AG09319 (cell line): ENCODE data around the gene UPP2.

Source experiments
- DNase-seq: peaks from one replicate; pipeline ENCODE4 v3.0.0-alpha.2; 2010; ENCODE audit warnings: low read depth; ENCODE audit errors: extremely low read depth
- CTCF ChIP-seq: IDR thresholded peaks from 2 replicates; pipeline ENCODE4 v1.5.1; 2011; ENCODE audit warnings: low read depth, mild to moderate bottlenecking, inconsistent platforms, low read length, moderate library complexity

The UPP2 gene

DNA sequence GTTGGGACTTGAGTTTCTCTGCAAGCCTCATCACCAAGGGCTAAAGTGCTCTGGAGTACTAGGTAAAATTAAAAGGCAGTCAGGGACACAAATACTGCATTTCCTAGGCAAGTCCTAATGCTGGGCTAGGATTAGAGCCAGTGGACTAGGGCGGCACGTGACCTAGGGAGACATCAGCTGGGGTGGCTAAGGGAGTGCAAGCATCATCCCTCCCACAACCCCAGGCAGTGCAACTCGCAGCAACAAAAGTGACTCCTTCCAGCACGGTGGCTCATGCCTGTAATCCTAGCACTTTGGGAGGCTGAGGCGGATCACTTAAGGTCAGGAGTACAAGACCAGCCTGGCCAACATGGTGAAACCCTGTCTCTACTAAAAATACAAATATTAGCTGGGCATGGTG is 30.7 kb upstream of the UPP2 start:
- DNase-seq = no peak
- TF ChIP-seq CTCF = no peak

DNA sequence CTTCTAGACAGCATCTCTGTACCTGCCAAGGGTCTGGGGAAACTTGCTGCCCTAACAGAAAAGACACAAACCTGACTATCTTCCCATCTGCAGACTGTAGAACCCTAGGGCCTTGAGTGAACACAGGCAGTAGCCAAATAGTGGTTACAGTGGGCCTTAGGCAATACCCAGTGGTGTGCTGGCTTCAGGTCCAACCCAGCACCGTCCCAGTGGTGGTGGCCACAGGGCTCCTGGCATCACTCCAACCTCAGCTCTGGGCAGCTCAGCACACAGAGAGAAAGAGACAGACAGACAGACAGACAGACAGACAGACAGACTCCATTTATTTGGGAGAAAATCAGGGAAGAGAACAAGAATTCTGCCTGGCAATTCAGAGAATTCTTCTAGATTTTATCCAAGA is 29.3 kb upstream of the UPP2 start:
- TF ChIP-seq CTCF = no peak
- DNase-seq = no peak

DNA sequence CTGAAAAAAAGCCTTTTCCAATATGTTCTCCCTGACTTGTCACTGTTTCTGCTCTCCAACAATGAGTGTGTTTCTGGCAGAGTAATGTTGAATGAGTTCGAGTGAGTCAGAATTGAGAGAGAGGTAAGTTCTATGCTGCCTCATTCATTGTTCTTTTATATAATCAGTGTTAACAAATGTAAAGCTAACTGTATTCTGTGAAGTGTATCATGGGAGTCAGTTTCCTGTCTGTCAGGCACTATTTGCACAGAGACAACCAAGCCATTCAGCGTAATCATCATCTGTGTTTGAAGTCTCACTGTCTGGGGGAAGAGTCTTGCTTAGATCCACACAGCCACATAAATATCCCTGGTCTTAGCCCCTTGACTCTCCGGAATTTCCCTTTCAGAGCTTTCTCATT is 22.0 kb upstream of the UPP2 start:
- no peak for TF ChIP-seq CTCF
- DNase-seq = no peak

GRCh38 chr2:158088093-158088492 is 13.6 kb upstream of the UPP2 start:
- no peak for TF ChIP-seq CTCF
- no peak for DNase-seq

GRCh38 chr2:158089322-158089721 is 12.4 kb upstream of the UPP2 start:
- TF ChIP-seq CTCF = no peak
- no peak for DNase-seq

- TF ChIP-seq CTCF = no peak
- DNase-seq = no peak
These were observed 10.0 kb upstream of the UPP2 start for GRCh38 chr2:158091647-158092046.

GRCh38 chr2:158094487-158095092 is 7.1 kb upstream of the UPP2 start:
- DNase-seq = no peak
- TF ChIP-seq CTCF = no peak
